GM12864 (cell line): ENCODE results near the gene PTCH1.

Experiments used
- DNase-seq: peaks from one replicate; pipeline ENCODE4 v3.0.0-alpha.2; 2011; ENCODE audit warnings: low read depth
- H3K4me3 ChIP-seq: 2 replicates; pipeline ENCODE4 v1.5.1; 2011; ENCODE audit warnings: mild to moderate bottlenecking, low read depth, low read length, control low read depth
- TF ChIP-seq, protein P1 (sequence below): IDR thresholded peaks from 2 replicates; pipeline ENCODE4 v1.5.1; 2011; ENCODE audit warnings: low read depth, mild to moderate bottlenecking, moderate library complexity, low read length, control low read depth, inconsistent platforms; ENCODE audit errors: missing control alignments

PTCH1 gene

DNA sequence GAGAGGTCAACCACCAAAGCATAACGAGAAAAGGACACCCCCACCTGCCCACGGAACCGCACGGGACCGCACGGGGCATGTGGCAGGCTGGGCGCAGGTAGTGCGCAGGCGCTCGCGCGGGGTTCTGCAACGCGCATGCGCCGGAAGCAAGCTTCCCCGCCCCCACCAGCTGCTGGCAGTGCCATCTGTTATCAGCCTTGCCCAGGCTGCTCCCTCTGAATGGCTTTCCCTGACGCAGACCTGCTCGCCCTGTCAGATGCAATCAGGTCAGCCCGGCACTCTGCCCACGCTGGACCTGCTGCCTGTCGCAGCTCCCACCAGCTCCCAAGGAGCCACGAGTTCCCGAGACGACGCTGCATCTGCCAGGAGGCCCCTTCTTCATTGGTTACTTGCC lies 22.8 kb downstream of the PTCH1 start:
- H3K4me3 ChIP-seq = peak overlapping the region; percentile 58
- TF ChIP-seq, protein P1, sequence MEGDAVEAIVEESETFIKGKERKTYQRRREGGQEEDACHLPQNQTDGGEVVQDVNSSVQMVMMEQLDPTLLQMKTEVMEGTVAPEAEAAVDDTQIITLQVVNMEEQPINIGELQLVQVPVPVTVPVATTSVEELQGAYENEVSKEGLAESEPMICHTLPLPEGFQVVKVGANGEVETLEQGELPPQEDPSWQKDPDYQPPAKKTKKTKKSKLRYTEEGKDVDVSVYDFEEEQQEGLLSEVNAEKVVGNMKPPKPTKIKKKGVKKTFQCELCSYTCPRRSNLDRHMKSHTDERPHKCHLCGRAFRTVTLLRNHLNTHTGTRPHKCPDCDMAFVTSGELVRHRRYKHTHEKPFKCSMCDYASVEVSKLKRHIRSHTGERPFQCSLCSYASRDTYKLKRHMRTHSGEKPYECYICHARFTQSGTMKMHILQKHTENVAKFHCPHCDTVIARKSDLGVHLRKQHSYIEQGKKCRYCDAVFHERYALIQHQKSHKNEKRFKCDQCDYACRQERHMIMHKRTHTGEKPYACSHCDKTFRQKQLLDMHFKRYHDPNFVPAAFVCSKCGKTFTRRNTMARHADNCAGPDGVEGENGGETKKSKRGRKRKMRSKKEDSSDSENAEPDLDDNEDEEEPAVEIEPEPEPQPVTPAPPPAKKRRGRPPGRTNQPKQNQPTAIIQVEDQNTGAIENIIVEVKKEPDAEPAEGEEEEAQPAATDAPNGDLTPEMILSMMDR = no peak
- no peak for DNase-seq

DNA sequence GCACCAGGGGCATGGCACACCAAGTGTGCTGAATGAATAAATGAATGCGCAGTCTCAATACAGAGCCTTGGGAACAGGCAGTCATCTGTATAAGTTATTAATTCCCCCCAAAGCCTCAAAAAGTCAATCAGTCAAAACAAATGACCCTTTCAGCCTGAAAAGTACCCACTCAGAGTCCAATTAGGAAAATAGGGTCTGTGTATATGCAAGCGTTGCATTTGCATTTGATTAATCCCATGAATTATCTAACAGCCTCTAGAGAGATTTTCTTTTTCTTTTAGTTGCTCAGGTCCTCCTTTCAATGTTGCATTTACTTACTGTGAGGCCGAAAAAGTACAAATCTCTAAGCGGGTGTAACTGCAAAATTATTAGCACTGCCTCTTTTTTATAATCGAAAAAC lies 23.4 kb downstream of the PTCH1 start:
- TF ChIP-seq, protein P1 = no peak
- H3K4me3 ChIP-seq = peak overlapping the region; percentile 58; the same call in 1 of the 2 replicates
- DNase-seq = no peak

DNA sequence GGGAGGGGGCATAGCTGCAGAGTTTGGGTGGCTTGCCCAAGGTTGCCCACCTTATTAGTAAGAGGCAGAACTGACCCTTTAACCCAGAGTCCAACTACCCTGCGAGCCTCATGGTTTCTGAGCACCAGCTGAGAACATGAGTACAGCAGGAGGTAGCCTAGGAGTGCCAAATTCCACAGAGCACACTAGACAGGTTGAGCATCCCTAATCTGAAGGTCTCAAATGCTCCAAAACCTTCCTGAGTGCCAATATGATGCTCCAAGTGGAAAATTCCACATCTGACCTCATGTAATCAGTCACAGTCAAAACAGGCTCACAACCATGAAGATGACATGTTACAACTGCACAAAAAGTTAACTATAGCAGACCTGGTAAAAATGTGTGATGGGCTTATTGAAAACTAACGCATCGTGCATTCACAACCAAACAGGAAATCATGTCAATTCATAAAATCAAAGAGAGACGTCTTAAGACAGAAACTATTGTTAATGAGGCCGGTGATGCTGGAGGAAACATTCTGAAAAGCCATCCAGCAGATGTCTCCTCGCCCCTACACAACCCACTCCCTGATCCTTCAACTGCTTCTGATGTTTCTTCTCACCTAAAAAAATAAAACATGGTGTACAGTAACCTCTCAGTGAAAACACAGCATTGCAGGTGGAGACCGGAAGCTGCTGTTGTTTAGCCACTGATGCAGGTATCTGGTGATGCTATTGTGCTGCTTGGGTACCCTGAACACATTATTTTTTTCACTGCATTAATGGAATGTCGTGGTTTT lies 25.0 kb downstream of the PTCH1 start:
- no peak for DNase-seq
- no peak overlapping the region for H3K4me3 ChIP-seq
- TF ChIP-seq, protein P1 = no peak

DNA sequence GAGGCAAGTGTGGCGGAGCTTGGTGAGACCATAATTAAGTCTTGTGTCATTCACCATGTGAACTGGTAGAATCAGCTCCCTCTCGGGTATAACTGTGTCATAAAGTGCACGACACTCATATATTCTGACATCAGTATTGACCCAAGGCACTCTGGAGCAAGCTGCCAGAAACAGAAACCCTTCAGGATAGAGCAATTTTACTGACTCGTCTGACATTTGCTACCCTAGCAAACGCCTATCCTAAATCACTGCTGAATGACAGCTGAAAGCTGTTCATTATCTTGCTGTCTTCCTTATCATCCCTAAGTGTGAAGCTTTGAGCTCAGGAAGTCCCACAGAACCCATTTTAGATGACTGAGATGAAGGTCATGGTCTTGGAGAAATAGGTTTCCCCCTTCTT lies 27.8 kb downstream of the PTCH1 start:
- DNase-seq = no peak
- TF ChIP-seq, protein P1 = no peak
- H3K4me3 ChIP-seq = no peak overlapping the region

DNA sequence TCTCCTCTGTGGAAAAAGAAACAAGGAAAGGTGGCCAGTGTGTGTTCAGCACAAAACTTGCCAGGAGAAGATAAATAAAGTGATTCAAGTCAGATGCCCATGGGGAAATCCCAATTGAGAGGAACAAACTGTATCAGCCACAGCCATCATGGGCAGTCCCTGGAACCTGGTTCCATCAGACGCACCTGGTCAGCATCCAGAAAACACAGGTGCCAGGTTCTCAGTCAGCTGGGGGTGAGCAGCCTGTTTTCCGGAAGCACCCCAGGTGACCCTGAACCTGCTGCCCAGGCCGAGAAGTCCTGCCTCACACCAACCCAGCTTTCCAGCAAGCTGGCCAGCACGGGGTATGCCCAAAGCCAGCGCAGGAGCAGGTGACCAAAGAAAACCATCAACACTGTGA lies 30.5 kb downstream of the PTCH1 start:
- no peak for DNase-seq
- TF ChIP-seq, protein P1 = no peak
- H3K4me3 ChIP-seq = no peak overlapping the region

DNA sequence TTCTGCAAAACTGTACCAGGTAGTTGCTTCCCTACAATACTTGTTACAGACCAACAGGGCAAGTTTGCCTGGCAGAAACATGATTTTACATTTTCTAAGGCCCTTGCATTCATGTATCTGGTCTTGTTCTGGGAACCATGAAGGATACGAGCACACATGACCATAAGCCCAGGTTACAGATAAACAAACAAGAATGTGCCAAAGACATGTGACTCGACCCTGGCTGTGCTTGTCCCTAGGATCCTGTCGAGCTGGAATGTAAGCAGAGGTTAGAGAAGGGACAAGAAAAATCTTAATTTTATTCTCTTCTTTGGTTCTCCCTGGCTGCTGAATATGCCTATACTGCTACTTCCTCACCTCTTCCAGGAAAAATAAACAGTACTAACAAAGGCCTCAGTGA lies 32.5 kb downstream of the PTCH1 start:
- TF ChIP-seq, protein P1 = no peak
- DNase-seq = no peak
- no peak overlapping the region for H3K4me3 ChIP-seq

DNA sequence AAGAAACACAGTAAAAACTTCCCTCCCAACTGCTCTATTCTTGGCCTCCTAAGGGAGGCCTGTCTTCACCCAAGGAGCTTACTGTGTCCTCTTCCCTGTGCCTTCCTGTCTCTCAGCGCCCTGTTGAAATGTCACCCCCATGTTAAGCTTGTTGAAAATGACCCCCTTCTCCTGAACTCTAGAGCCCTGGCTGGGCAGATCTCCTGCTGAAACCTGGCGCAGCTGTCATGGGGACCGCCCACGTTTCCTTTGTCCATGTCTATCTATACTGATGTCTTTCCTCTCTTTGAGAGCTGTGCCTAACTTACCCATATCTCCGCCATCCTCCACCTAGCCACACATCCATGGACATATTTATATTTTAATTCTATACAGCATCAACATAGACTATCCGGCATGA lies 33.3 kb downstream of the PTCH1 start:
- TF ChIP-seq, protein P1 = no peak
- DNase-seq = no peak
- no peak overlapping the region for H3K4me3 ChIP-seq
